Muscle layer of colon (tissue), 2 donors: ENCODE results near the gene CPVL.

Experiments used
- H3K27ac ChIP-seq: one replicate; pipeline ENCODE4 v1.7.0; 2013; ENCODE audit warnings: low read depth, mild to moderate bottlenecking, low read length, moderate library complexity
- H3K27me3 ChIP-seq, 2 donors: one replicate each; pipeline ENCODE4 v1.7.0; 2013; ENCODE audit warnings: low read length in 2 of 2, mild to moderate bottlenecking in 2 of 2; ENCODE audit not compliant: insufficient read depth in 2 of 2, control insufficient read depth in 1 of 2
- H3K36me3 ChIP-seq: one replicate; pipeline ENCODE4 v1.7.0; 2013; ENCODE audit warnings: mild to moderate bottlenecking, low read length; ENCODE audit not compliant: insufficient read depth
- H3K4me1 ChIP-seq: one replicate; pipeline ENCODE4 v1.7.0; 2013; ENCODE audit warnings: mild to moderate bottlenecking, low read length; ENCODE audit not compliant: insufficient read depth
- H3K4me3 ChIP-seq, 2 donors: one replicate each; pipeline ENCODE4 v1.7.0; 2013; ENCODE audit warnings: low read length in 2 of 2, low read depth in 1 of 2, mild to moderate bottlenecking in 1 of 2, moderate library complexity in 1 of 2
- H3K9ac ChIP-seq: one replicate; pipeline ENCODE4 v1.7.0; 2013; ENCODE audit warnings: low read length
- H3K9me3 ChIP-seq: one replicate; pipeline ENCODE4 v1.7.0; 2013; ENCODE audit warnings: mild to moderate bottlenecking, low read length
- donor health status: abdominal sarcoma.
- donor health status: Adenocarcinoma of cecum.

Gene CPVL

GRCh38 chr7:29063236-29063635, 83.1 kb downstream of the CPVL start:
- Histone ChIP-seq H3K36me3 (no peaks in the 10 kb centered on the region), H3K9ac (no peak overlapping the region), H3K4me1 (no peaks in the 10 kb centered on the region), H3K27me3 (no peaks in the 10 kb centered on the region), H3K27ac (no peak overlapping the region), H3K9me3 (no peaks in the 10 kb centered on the region), H3K4me3 (no peak overlapping the region)

GRCh38 chr7:29053105-29053872, 93.0 kb downstream of the CPVL start:
- H3K27ac ChIP-seq, result no peak overlapping the region
- H3K36me3 ChIP-seq, result no peaks in the 10 kb centered on the region
- no peaks in the 10 kb centered on the region for H3K9me3 ChIP-seq
- H3K9ac ChIP-seq, result no peak overlapping the region
- no peak overlapping the region for H3K4me3 ChIP-seq
- no peaks in the 10 kb centered on the region for H3K4me1 ChIP-seq
- no peaks in the 10 kb centered on the region for H3K27me3 ChIP-seq

- Histone ChIP-seq H3K4me3 (no peak overlapping the region), H3K4me1 (no peaks in the 10 kb centered on the region), H3K9me3 (no peaks in the 10 kb centered on the region), H3K27me3 (no peaks in the 10 kb centered on the region), H3K27ac (no peak overlapping the region), H3K9ac (no peak overlapping the region), H3K36me3 (no peaks in the 10 kb centered on the region)
Observed at GRCh38 chr7:29046978-29047377, 99.4 kb downstream of the CPVL start.

GRCh38 chr7:29045258-29046086, 100.9 kb downstream of the CPVL start:
- no peak overlapping the region for H3K9ac ChIP-seq
- no peaks in the 10 kb centered on the region for H3K36me3 ChIP-seq
- no peak overlapping the region for H3K4me3 ChIP-seq
- no peaks in the 10 kb centered on the region for H3K4me1 ChIP-seq
- no peak overlapping the region for H3K27ac ChIP-seq
- no peaks in the 10 kb centered on the region for H3K27me3 ChIP-seq
- no peaks in the 10 kb centered on the region for H3K9me3 ChIP-seq

- H3K9me3 ChIP-seq, result no peaks in the 10 kb centered on the region
- no peak overlapping the region for H3K4me3 ChIP-seq
- no peak overlapping the region for H3K9ac ChIP-seq
- no peaks in the 10 kb centered on the region for H3K4me1 ChIP-seq
- no peak overlapping the region for H3K27ac ChIP-seq
- H3K27me3 ChIP-seq, result no peaks in the 10 kb centered on the region
- no peaks in the 10 kb centered on the region for H3K36me3 ChIP-seq
Observed at GRCh38 chr7:29044554-29044953, 101.8 kb downstream of the CPVL start.

- Histone ChIP-seq H3K36me3 (no peaks in the 10 kb centered on the region), H3K4me1 (peaks cover 7% of the 10 kb centered on the region), H3K4me3 (no peak overlapping the region), H3K9me3 (no peaks in the 10 kb centered on the region), H3K27me3 (no peaks in the 10 kb centered on the region), H3K9ac (no peak overlapping the region), H3K27ac (no peak overlapping the region)
Observed at GRCh38 chr7:29043576-29043975, 102.8 kb downstream of the CPVL start.

- H3K36me3 ChIP-seq, result no peaks in the 10 kb centered on the region
- no peaks in the 10 kb centered on the region for H3K9me3 ChIP-seq
- no peak overlapping the region for H3K27ac ChIP-seq
- no peak overlapping the region for H3K9ac ChIP-seq
- H3K4me3 ChIP-seq, result no peak overlapping the region
- H3K4me1 ChIP-seq, result peaks cover 7% of the 10 kb centered on the region
- H3K27me3 ChIP-seq, result no peaks in the 10 kb centered on the region
Observed at GRCh38 chr7:29042824-29043231, 103.5 kb downstream of the CPVL start.

GRCh38 chr7:29041991-29042390, 104.3 kb downstream of the CPVL start:
- H3K36me3 ChIP-seq, result no peaks in the 10 kb centered on the region

GRCh38 chr7:29040579-29040925, 105.8 kb downstream of the CPVL start:
- Histone ChIP-seq H3K9me3 (no peaks in the 10 kb centered on the region), H3K27me3 (no peaks in the 10 kb centered on the region), H3K9ac (no peak overlapping the region), H3K4me3 (no peak overlapping the region), H3K36me3 (no peaks in the 10 kb centered on the region), H3K4me1 (peaks cover 7% of the 10 kb centered on the region), H3K27ac (no peak overlapping the region)

More at GRCh38 chr7:29041991-29042390, 104.3 kb downstream of the CPVL start:
- no peak overlapping the region for H3K9ac ChIP-seq
- no peaks in the 10 kb centered on the region for H3K27me3 ChIP-seq
- H3K27ac ChIP-seq, result no peak overlapping the region
- H3K4me3 ChIP-seq, result no peak overlapping the region
- H3K9me3 ChIP-seq, result no peaks in the 10 kb centered on the region
- H3K4me1 ChIP-seq, result peaks cover 7% of the 10 kb centered on the region

- Histone ChIP-seq H3K27me3 (no peaks in the 10 kb centered on the region), H3K4me3 (no peak overlapping the region), H3K4me1 (peaks cover 7% of the 10 kb centered on the region), H3K9me3 (no peaks in the 10 kb centered on the region), H3K36me3 (no peaks in the 10 kb centered on the region), H3K9ac (no peak overlapping the region), H3K27ac (no peak overlapping the region)
Observed at GRCh38 chr7:29039821-29040578, 106.3 kb downstream of the CPVL start.

GRCh38 chr7:29038463-29038862, 107.9 kb downstream of the CPVL start:
- no peak overlapping the region for H3K9ac ChIP-seq
- no peak overlapping the region for H3K4me3 ChIP-seq
- H3K4me1 ChIP-seq, result peaks cover 7% of the 10 kb centered on the region
- no peaks in the 10 kb centered on the region for H3K27me3 ChIP-seq
- H3K36me3 ChIP-seq, result no peaks in the 10 kb centered on the region
- H3K9me3 ChIP-seq, result no peaks in the 10 kb centered on the region
- no peak overlapping the region for H3K27ac ChIP-seq
